Measurements from ENCODE around the gene C2CD4C. TPM values are rescaled to one million over a fixed set of nuclear protein-coding genes. Genes with fewer than 3 reads are reported as not detected.
"Not testable (repeated sequence)": the region's sequence is repeated elsewhere in the genome, so short reads cannot be mapped to it uniquely, and the experiment has no call there.

The C2CD4C gene
- total RNA-seq, 3 donors from 2014 or later (not counting 1 experiment from before 2014, with no cell fraction given), result not detected

DNA sequence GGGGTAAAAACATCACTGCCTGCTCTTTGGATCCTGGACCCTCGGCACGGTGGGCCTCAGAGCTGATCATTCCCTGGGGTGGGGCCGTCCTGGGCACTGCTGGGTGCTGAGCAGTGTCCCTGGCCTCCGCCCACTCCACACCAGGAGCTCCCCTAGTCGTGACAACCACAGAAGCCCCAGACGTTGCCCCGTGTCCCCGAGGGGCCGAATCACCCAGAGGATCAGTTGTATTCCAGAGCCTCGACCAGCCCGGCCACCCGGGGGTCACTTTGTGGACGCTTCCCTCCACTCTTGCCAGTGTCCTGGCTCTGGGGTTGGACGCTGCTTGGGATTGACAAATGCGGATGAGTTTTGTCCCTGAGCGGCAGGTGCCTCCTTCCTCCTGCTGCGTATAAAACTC lies 10.2 kb downstream of the C2CD4C start:
- no peaks in the 10 kb centered on the region for H3K36me3 ChIP-seq (ENCODE audit: control insufficient read depth, insufficient read depth, low read length)
- Mint-ChIP-seq H3K4me1 (no peaks in the 10 kb centered on the region), H3K27me3 (ENCODE audit: low read depth in 2 of 2) (peaks cover 0 to 2% of the 10 kb centered on the region in 2 donors), H3K36me3 (no peaks in the 10 kb centered on the region), H3K4me3 (no peak overlapping the region), H3K27ac (no peak overlapping the region), H3K9me3 (peaks cover 5 to 8% of the 10 kb centered on the region in 2 donors)
- WGBS (ENCODE audit: insufficient coverage), result 86% methylated on average over 17 of the region's 17 CpGs
- intact Hi-C loops (cut with micrococcal nuclease), result no loop called here
- H3K4me3 ChIP-seq (ENCODE audit: low read length), result no peak overlapping the region
- ATAC-seq, result no peak
- no peaks in the 10 kb centered on the region for H3K27me3 ChIP-seq (ENCODE audit: control insufficient read depth, insufficient read depth, low read length)
- H3K4me1 ChIP-seq (ENCODE audit: control insufficient read depth, insufficient read depth, low read length), result no peaks in the 10 kb centered on the region
- no peak for DNase-seq
- no peak overlapping the region for H3K27ac ChIP-seq (ENCODE audit: low read length)
- TF ChIP-seq CTCF (IDR thresholded peaks at IDR 0.05), result no peak
- peaks cover 3% of the 10 kb centered on the region for H3K9me3 ChIP-seq (ENCODE audit: control insufficient read depth, insufficient read depth, low read length)

DNA sequence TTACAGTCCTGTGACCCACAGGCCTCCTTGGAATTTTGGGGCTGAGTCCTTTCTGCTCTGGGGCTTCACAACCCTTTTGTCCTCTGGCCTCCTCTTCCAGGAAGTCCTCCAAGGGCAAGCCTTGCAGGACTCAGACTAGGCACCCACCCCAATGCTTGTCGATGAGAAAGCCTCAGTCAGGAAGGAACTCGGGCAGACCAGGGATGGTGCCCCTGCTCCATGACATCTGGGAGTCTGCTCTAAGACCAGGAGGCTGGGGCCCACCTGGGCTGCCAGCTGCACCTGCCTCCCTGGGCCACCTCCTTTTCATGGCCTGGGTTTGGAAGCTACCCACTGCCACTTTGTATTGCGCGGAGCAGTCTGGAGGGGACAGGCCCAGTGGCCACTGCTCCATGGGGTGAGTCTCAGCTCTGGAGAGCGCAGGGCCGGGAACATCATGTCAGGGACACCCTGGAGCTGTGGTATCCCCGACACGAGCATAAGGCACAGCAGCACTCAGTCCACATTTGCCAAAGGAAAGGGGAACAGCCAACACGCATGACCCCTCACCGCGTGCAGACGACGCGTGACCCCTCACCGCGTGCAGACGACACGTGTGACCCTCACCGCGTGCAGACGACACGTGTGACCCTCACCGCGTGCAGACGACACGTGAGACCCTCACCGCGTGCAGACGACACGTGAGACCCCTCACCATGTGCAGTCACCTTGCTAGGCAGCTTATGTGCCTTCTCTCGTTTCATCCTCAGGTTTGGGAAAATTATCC lies 10.8 kb downstream of the C2CD4C start:
- Histone ChIP-seq H3K27me3 (ENCODE audit: control insufficient read depth, insufficient read depth, low read length) (no peaks in the 10 kb centered on the region), H3K36me3 (ENCODE audit: control insufficient read depth, insufficient read depth, low read length) (no peaks in the 10 kb centered on the region), H3K4me1 (ENCODE audit: control insufficient read depth, insufficient read depth, low read length) (no peaks in the 10 kb centered on the region), H3K27ac (ENCODE audit: low read length) (no peak overlapping the region), H3K9me3 (ENCODE audit: control insufficient read depth, insufficient read depth, low read length) (peaks cover 3% of the 10 kb centered on the region), H3K4me3 (ENCODE audit: low read length) (no peak overlapping the region)
- WGBS (ENCODE audit: insufficient coverage), result 93% methylated on average over 31 of the region's 31 CpGs
- H3K4me3 Mint-ChIP-seq, result no peak overlapping the region
- DNase-seq (no peak), ATAC-seq (no peak)
- peaks cover 0 to 2% of the 10 kb centered on the region in 2 donors for H3K27me3 Mint-ChIP-seq (ENCODE audit: low read depth in 2 of 2)
- no peak for TF ChIP-seq CTCF (IDR thresholded peaks at IDR 0.05)
- intact Hi-C loops (cut with micrococcal nuclease), result no loop called here
- no peaks in the 10 kb centered on the region for H3K36me3 Mint-ChIP-seq
- H3K4me1 Mint-ChIP-seq, result peaks cover 0 to 5% of the 10 kb centered on the region in 2 donors
- H3K27ac Mint-ChIP-seq, result no peak overlapping the region
- H3K9me3 Mint-ChIP-seq, result peaks cover 8 to 11% of the 10 kb centered on the region in 2 donors

- peaks cover 0 to 12% of the 10 kb centered on the region in 2 donors for H3K4me1 Mint-ChIP-seq
- no peaks in the 10 kb centered on the region for H3K27me3 ChIP-seq (ENCODE audit: control insufficient read depth, insufficient read depth, low read length)
- DNase-seq (no peak), ATAC-seq (no peak)
- intact Hi-C loops (cut with micrococcal nuclease), result no loop called here
- H3K27ac Mint-ChIP-seq, result no peak overlapping the region
- no peak overlapping the region for H3K4me3 ChIP-seq (ENCODE audit: low read length)
- TF ChIP-seq CTCF (IDR thresholded peaks at IDR 0.05), result no peak
- H3K4me3 Mint-ChIP-seq, result no peak overlapping the region
- H3K36me3 Mint-ChIP-seq, result no peaks in the 10 kb centered on the region
- H3K27me3 Mint-ChIP-seq (ENCODE audit: low read depth in 2 of 2), result no peaks in the 10 kb centered on the region
- 78% methylated on average over 18 of the region's 18 CpGs for WGBS (ENCODE audit: insufficient coverage)
- H3K9me3 ChIP-seq (ENCODE audit: control insufficient read depth, insufficient read depth, low read length), result peaks cover 3% of the 10 kb centered on the region
- H3K4me1 ChIP-seq (ENCODE audit: control insufficient read depth, insufficient read depth, low read length), result no peaks in the 10 kb centered on the region
- no peaks in the 10 kb centered on the region for H3K36me3 ChIP-seq (ENCODE audit: control insufficient read depth, insufficient read depth, low read length)
- H3K27ac ChIP-seq (ENCODE audit: low read length), result no peak overlapping the region
- peaks cover 8 to 12% of the 10 kb centered on the region in 2 donors for H3K9me3 Mint-ChIP-seq
Measured at GRCh38 chr19:397321-397720, 11.6 kb downstream of the C2CD4C start.

DNA sequence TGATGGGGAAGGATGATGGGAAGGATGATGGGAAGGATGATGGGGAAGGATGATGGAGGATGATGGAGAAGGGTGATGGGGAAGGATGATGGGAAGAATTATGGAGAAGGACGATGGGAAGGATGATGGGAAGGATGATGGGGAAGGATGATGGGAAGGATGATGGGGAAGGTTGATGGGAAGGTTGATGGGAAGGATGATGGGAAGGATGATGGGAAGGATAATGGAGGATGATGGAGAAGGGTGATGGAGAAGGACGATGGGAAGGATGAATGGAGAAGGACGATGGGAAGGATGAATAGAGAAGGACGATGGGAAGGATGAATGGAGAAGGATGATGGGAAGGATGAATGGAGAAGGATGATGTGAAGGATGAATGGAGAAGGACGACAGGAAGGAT lies 13.5 kb downstream of the C2CD4C start:
- H3K9me3 Mint-ChIP-seq, result peaks cover 8 to 12% of the 10 kb centered on the region in 2 donors
- H3K4me1 ChIP-seq (ENCODE audit: control insufficient read depth, insufficient read depth, low read length), result no peaks in the 10 kb centered on the region
- peak overlapping the region in 1 of 2 donors; percentile 9 for H3K27ac Mint-ChIP-seq
- no peak for TF ChIP-seq CTCF (IDR thresholded peaks at IDR 0.05)
- no peaks in the 10 kb centered on the region for H3K27me3 Mint-ChIP-seq (ENCODE audit: low read depth in 2 of 2)
- no peaks in the 10 kb centered on the region for H3K36me3 Mint-ChIP-seq
- H3K4me3 ChIP-seq (ENCODE audit: low read length), result no peak overlapping the region
- H3K36me3 ChIP-seq (ENCODE audit: control insufficient read depth, insufficient read depth, low read length), result no peaks in the 10 kb centered on the region
- H3K4me1 Mint-ChIP-seq, result peaks cover 0 to 12% of the 10 kb centered on the region in 2 donors
- ATAC-seq (no peak), DNase-seq (no peak)
- intact Hi-C loops (cut with micrococcal nuclease), result no loop called here
- H3K9me3 ChIP-seq (ENCODE audit: control insufficient read depth, insufficient read depth, low read length), result peaks cover 3% of the 10 kb centered on the region
- no peak overlapping the region for H3K27ac ChIP-seq (ENCODE audit: low read length)
- H3K27me3 ChIP-seq (ENCODE audit: control insufficient read depth, insufficient read depth, low read length), result no peaks in the 10 kb centered on the region
- 82% methylated on average over 5 of the region's 5 CpGs for WGBS (ENCODE audit: insufficient coverage)
- no peak overlapping the region for H3K4me3 Mint-ChIP-seq

- H3K4me3 ChIP-seq (ENCODE audit: low read length); H3K27me3 Mint-ChIP-seq (ENCODE audit: low read depth in 2 of 2); H3K27me3 ChIP-seq (ENCODE audit: control insufficient read depth, insufficient read depth, low read length); H3K27ac Mint-ChIP-seq; H3K4me1 ChIP-seq (ENCODE audit: control insufficient read depth, insufficient read depth, low read length); H3K36me3 ChIP-seq (ENCODE audit: control insufficient read depth, insufficient read depth, low read length); H3K9me3 ChIP-seq (ENCODE audit: control insufficient read depth, insufficient read depth, low read length); H3K36me3 Mint-ChIP-seq; ATAC-seq; H3K4me3 Mint-ChIP-seq; H3K27ac ChIP-seq (ENCODE audit: low read length); intact Hi-C loops (cut with micrococcal nuclease); DNase-seq: not testable (repeated sequence)
- H3K4me1 Mint-ChIP-seq, result peaks cover 0 to 12% of the 10 kb centered on the region in 2 donors
- peaks cover 8 to 12% of the 10 kb centered on the region in 2 donors for H3K9me3 Mint-ChIP-seq
- 100% methylated on average over 1 of the region's 1 CpG for WGBS (ENCODE audit: insufficient coverage)
Measured at GRCh38 chr19:394857-395256, 14.1 kb downstream of the C2CD4C start.

Data from natural killer cell (primary cell).